HK-2 (cell line): Measurements from ENCODE around the gene CX3CL1.
"Not testable (repeated sequence)": the region's sequence is repeated elsewhere in the genome, so short reads cannot be mapped to it uniquely, and the experiment has no call there.

Experiments
- DNase-seq: peaks from one replicate; pipeline ENCODE4 v3.0.0-alpha.2; 2018; ENCODE audit not compliant: unreplicated experiment

CX3CL1 gene

GRCh38 chr16:57372372-57373116 is at the start of gene CX3CL1:
Gene CX3CL1 (plus strand): TSS chr16:57372490. CDS start chr16:57372569, 79 bp downstream.
- peak; percentile 74 for DNase-seq

GRCh38 chr16:57324749-57325148 is 47.5 kb upstream of the CX3CL1 start:
- DNase-seq, result no peak

DNA sequence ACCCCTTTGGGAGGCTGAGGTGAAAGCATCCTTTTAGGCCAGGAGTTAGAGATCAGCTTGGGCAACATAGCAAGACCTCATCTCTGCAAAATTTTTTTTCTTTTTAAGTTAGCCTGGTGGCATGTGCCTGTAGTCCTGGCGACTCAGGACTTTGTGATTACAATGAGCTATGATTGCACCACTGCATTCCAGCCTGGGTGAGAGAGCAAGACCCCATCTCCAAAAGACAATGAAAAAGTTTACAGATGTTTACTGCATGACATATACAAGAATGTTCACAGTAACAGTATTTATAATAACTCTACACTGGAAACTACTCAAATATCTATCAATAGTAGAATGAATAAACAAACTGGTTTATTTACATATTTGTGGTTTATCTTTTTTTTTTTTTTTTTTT is 46.8 kb upstream of the CX3CL1 start:
- no peak for DNase-seq

GRCh38 chr16:57329718-57330327 is 42.5 kb upstream of the CX3CL1 start:
- DNase-seq, result no peak

DNA sequence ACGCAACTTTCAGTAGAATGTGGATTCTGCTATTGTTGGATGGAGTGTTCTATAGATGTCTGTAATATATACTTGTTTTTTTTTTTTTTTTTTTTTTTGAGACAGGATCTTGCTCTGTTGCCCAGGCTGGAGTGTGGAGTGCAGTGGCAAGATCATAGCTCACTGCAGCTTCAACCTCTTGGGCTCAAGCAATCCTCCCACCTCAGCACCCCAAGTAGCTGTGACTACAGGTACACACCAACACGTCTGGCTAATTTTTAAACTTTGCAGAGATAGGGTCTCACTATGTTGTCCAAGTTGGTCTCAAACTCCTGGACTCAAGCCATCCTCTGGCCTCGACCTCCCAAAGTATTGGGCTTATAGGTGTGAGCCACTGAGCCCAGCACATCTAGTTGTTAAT is 40.9 kb upstream of the CX3CL1 start:
- no peak for DNase-seq

GRCh38 chr16:57333402-57333801 is 38.9 kb upstream of the CX3CL1 start:
- no peak for DNase-seq

DNA sequence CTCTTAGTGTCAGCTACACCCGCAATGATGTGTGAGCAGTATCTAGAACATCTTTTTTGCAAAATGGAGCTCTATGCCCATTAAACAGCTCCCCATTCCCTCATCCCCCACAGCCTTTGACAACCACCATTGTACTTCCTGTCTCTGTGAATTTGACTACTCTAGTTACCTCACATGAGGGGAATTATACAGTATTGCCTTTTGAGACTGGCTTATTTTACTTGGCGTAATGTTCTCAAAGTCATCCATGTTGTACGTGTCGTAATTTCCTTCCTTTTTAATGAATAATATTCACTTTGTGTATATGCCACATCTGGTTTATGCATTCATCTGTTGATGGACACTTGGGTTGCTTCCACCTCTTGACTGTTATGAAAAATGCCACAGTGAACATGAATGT is 36.9 kb upstream of the CX3CL1 start:
- no peak for DNase-seq

DNA sequence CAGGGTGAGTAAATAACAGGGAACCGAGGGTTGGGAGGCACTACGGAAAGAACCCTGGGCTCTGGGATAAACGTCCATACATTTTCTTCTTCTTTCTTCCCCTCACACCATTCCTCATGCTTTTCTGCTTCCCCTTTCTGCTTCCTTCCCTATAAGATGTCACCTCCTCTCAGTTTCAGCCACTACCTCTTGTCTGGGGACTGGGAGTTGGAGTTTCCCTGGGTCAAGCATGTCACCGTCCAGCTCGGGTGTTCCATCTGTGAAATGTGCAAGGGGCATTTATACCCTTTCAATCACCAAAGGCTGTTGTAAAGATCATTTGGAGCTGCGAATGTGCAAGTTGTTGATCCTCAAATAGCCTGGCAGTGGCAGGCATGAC is 31.2 kb upstream of the CX3CL1 start:
- no peak for DNase-seq

GRCh38 chr16:57341441-57342303 is 30.6 kb upstream of the CX3CL1 start:
- DNase-seq, result peak; percentile 78

DNA sequence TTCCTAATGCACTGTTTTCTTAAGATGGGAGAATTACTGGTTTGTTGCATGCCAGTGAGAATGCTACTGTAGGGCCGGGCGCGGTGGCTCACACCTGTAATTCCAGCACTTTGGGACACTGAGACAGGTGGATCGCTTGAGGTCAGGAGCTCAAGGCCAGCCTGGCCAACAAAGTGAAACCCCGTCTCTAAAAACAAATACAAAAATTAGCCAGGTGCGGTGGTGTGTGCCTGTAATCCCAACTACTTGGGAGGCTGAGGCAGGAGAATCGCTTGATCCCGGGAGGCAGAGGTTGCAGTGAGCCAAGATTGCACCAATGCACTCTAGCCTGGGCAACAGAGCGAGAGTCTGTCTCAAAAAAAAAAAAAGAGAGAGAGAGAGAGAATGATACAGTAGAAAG is 29.7 kb upstream of the CX3CL1 start:
- DNase-seq, result not testable (repeated sequence)

DNA sequence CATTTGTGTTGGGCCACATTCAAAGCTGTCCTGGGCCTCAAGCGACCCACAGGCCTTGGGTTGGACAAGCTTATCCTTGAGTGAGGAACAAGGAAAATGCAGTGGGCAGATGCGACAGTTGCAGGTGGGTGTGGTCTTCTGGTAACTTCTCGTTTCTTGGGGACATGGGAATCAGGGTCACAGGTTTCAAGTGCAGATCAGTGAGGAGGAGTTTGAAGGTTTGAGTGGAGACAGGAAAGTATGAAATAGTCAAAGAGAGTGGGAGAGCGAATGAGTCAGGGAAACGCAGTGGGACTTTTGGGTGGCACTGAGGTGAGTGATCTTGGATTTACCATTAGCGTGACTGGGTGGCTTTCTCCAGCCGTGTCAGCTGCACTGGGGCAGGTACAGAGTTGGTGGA is 29.1 kb upstream of the CX3CL1 start:
- DNase-seq, result no peak

DNA sequence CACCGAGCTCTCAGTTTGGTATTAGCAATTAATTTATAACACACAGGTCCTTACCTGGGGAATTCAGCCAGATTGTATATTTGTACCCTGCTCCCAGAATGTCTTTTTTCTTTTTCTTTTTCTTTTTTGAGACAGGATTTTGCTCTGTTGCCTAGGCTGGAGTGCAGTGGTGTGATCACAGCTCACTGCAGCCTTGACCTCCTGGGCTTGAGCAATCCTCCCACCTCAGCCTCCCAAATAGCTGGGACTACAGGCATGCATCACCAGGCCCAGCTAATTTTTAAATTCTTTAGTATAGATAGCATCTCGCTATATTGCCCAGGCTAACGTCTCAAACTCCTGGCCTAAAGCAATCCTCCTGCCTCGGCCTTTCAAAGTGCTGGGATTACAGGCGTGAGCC is 28.2 kb upstream of the CX3CL1 start:
- not testable (repeated sequence) for DNase-seq

- no peak for DNase-seq
Measured at GRCh38 chr16:57345021-57345420, 27.3 kb upstream of the CX3CL1 start.

DNA sequence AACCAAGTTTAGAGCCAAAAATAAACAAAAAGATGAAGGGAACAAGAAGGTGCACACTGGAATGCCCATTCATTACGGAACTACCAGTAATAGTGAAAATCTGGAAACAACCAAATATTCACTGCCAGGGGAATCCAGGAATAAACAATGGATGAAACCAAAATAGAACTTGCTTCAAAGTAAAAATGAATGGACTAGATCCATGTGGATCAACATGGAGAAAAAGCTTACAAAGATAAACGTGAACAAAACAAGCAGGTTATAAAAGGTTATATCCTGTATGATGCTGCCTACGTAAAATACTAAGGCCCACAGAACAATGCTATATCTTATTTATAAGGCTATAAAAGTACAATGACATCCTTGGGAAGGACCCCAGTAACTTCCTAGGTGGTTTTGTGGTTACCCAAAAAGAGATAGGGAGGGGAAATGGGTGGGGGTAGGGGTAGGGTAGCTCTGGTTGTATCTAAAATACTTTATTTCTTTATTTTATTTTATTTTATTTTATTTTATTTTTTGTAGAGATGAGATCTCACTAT is 26.6 kb upstream of the CX3CL1 start:
- no peak for DNase-seq

GRCh38 chr16:57347858-57348257 is 24.4 kb upstream of the CX3CL1 start:
- no peak for DNase-seq

GRCh38 chr16:57348327-57348726 is 24.0 kb upstream of the CX3CL1 start:
- DNase-seq, result no peak

GRCh38 chr16:57349212-57350031 is 22.9 kb upstream of the CX3CL1 start:
- DNase-seq, result no peak

- DNase-seq, result no peak
Measured at GRCh38 chr16:57352636-57353047, 19.6 kb upstream of the CX3CL1 start.

- DNase-seq, result no peak
Measured at GRCh38 chr16:57354311-57354710, 18.0 kb upstream of the CX3CL1 start.

DNA sequence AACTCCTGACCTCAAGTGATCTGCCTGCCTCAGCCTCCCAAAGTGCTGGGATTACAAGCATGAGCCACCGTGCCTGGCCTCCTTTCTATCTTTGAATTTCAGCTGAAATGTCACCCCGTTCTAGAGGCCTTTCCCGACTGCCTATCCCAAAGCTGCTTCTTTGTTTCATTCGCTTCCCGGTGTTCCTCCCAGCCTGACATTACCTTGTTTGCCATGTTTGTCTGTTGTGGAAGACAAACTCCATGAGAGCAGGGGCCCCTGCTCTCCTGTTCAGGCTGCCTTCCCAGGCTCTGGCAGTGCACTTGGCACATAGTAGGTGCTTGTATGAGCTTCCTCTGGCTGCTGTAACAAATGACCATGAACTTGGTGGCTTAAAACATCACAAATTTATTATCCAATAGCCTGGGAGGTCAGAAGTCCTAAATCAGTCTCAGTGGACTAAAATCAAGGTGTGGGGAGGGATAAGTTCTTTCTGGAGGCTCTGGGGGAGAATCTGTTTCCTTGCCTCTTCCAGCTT is 16.3 kb upstream of the CX3CL1 start:
- no peak for DNase-seq

DNA sequence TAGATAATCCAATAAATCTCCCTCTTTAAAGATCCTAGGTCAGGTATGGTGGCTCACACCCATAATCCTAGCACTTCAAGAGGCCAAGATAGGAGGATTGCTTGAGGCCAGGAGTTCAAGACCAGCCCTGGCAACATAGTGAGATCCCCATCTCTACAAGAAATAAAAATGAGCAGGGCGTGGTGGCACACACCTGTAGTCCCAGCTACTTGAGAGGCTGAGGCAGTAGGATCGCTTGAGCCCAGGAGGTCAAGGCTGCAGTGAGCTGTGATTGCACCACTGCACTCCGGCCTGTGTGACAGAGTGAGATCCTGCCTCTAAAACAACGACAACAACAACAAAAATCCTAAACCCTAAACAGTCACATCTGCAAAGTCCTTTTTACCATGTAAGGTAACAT is 15.7 kb upstream of the CX3CL1 start:
- no peak for DNase-seq
